H1 (cell line): Measurements from ENCODE around the gene SEC24C.

Experiments used
- BCL11A ChIP-seq, 2 experiments: IDR thresholded peaks; one replicate each; pipeline ENCODE4 v1.6.1; 2011; ENCODE audit warnings: low read depth in 2 of 2, low read length in 2 of 2, mild to moderate bottlenecking in 2 of 2
- BRCA1 ChIP-seq: IDR thresholded peaks from 2 replicates; pipeline ENCODE4 v1.6.1; 2012; ENCODE audit warnings: low read depth, low read length, improper control_type of control experiment
- EP300 ChIP-seq, 2 experiments: IDR thresholded peaks; 1 replicate in 1 of 2; 2 replicates in 1 of 2; pipeline ENCODE4 v1.6.1; 2011 to 2012; ENCODE audit warnings: low read depth in 2 of 2, low read length in 2 of 2, mild to moderate bottlenecking in 2 of 2, borderline replicate concordance in 1 of 2, inconsistent platforms in 1 of 2, moderate library complexity in 1 of 2
- EZH2 ChIP-seq: fragments of 200-600 bp; sonication (generic); IDR thresholded peaks from 2 replicates; pipeline ENCODE4 v1.7.1; 2012; ENCODE audit warnings: low read depth, mild to moderate bottlenecking, moderate library complexity, low read length, inconsistent platforms; ENCODE audit not compliant: severe bottlenecking
- HDAC6 ChIP-seq: IDR thresholded peaks from one replicate; pipeline ENCODE4 v1.7.1; 2012; ENCODE audit warnings: low read depth, mild to moderate bottlenecking, inconsistent platforms, low read length, moderate library complexity
- POLR2A ChIP-seq, 2 experiments: IDR thresholded peaks; 1 replicate in 1 of 2; 2 replicates in 1 of 2; pipeline ENCODE4 v1.6.1; 2011; ENCODE audit warnings: low read depth in 2 of 2, low read length in 2 of 2, mild to moderate bottlenecking in 2 of 2; ENCODE audit errors: control extremely low read depth in 1 of 2
- POLR2AphosphoS5 ChIP-seq: IDR thresholded peaks from 2 replicates; pipeline ENCODE4 v1.6.1; 2011; ENCODE audit warnings: low read depth, low read length
- RAD21 ChIP-seq, 2 experiments: IDR thresholded peaks in 1 of 2; conservative IDR thresholded peaks in 1 of 2; 2 replicates each; pipeline ENCODE4 v1.6.1; 2011; ENCODE audit warnings: low read depth in 2 of 2, low read length in 2 of 2, improper control_type of control experiment in 1 of 2, inconsistent platforms in 1 of 2, mild to moderate bottlenecking in 1 of 2, moderate library complexity in 1 of 2
- TAF7 ChIP-seq: optimal IDR thresholded peaks from 2 replicates; pipeline ENCODE3; 2011; ENCODE audit warnings: low read depth, mild to moderate bottlenecking, inconsistent platforms, low read length, moderate library complexity, borderline replicate concordance
- YY1 ChIP-seq: IDR thresholded peaks from 2 replicates; pipeline ENCODE4 v1.6.1; 2011; ENCODE audit warnings: low read depth, mild to moderate bottlenecking, low read length
- TF ChIP-seq, protein P1 (sequence below), 3 experiments: IDR thresholded peaks; 1 replicate in 2 of 3; 2 replicates in 1 of 3; pipeline versions ENCODE4 v1.5.1 to v1.6.1; 2011; ENCODE audit warnings: low read length in 3 of 3, mild to moderate bottlenecking in 3 of 3, inconsistent platforms in 2 of 3, low read depth in 1 of 3, moderate library complexity in 1 of 3; ENCODE audit not compliant: insufficient read depth in 1 of 3; ENCODE audit errors: control extremely low read depth in 1 of 3
- TF ChIP-seq, protein P2 (sequence below): IDR thresholded peaks from 2 replicates; pipeline ENCODE4 v1.6.1; 2012; ENCODE audit warnings: inconsistent platforms

DNA sequence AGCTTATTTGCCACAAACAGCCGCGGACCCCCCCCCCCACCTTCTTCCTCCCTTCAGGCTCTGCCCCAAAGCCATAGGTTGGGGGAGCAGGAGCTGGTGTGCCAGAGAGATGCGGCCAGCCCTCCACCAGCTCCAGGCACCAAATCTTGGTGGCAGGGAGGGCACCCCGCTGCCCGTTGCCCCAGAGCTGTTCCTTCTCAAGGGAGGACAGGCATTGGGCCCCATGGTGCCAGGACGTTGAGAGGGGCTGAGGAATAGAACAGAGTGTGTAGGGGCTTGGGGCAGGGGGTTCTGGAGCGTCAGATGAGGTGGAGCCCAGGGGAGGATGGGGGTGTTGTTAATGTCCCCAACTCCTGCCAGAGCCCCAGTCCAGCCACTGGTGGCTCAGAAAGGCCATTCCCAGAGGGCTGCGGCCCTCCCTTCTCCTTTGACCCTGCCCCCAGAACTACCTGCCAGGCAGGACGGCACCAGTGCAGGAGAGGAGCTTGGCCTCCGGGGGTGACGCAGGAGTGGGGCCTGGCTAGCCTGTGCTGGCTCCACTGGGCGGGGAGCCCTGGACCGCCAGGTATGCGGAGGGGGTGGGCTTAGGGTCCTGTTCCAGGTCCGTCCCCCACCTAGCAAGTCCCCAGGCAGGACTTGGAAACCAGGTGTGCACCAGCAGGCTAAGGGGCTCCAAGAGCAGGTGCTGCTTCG is 10.0 kb upstream of the SEC24C start:
- TF ChIP-seq POLR2AphosphoS5 (no peak), TAF7 (no peak), RAD21 (IDR thresholded peaks at IDR 0.05 in 1 of 2, conservative IDR thresholded peaks at IDR 0.05 in 1 of 2; ENCODE audit: low read depth in 2 of 2, low read length in 2 of 2) (no peak), HDAC6 (no peak), YY1 (no peak), EZH2 (no peak), EP300 (IDR thresholded peaks at IDR 0.05; ENCODE audit: borderline replicate concordance in 1 of 2, low read depth in 2 of 2, low read length in 2 of 2) (no peak), BCL11A (IDR thresholded peaks at IDR 0.05; ENCODE audit: low read depth in 2 of 2, low read length in 2 of 2) (no peak), POLR2A (IDR thresholded peaks at IDR 0.05; ENCODE audit: control extremely low read depth in 1 of 2, low read depth in 2 of 2, low read length in 2 of 2) (no peak), BRCA1 (no peak)
- TF ChIP-seq, protein P1, sequence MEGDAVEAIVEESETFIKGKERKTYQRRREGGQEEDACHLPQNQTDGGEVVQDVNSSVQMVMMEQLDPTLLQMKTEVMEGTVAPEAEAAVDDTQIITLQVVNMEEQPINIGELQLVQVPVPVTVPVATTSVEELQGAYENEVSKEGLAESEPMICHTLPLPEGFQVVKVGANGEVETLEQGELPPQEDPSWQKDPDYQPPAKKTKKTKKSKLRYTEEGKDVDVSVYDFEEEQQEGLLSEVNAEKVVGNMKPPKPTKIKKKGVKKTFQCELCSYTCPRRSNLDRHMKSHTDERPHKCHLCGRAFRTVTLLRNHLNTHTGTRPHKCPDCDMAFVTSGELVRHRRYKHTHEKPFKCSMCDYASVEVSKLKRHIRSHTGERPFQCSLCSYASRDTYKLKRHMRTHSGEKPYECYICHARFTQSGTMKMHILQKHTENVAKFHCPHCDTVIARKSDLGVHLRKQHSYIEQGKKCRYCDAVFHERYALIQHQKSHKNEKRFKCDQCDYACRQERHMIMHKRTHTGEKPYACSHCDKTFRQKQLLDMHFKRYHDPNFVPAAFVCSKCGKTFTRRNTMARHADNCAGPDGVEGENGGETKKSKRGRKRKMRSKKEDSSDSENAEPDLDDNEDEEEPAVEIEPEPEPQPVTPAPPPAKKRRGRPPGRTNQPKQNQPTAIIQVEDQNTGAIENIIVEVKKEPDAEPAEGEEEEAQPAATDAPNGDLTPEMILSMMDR (IDR thresholded peaks at IDR 0.05; ENCODE audit: control extremely low read depth in 1 of 3, insufficient read depth in 1 of 3, low read depth in 1 of 3, low read length in 3 of 3), result no peak
- TF ChIP-seq, protein P2, sequence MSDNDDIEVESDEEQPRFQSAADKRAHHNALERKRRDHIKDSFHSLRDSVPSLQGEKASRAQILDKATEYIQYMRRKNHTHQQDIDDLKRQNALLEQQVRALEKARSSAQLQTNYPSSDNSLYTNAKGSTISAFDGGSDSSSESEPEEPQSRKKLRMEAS, result no peak
